DMS 273 (cell line): Measurements from ENCODE around the gene PRSS2.
"Not testable (repeated sequence)": the region's sequence is repeated elsewhere in the genome, so short reads cannot be mapped to it uniquely, and the experiment has no call there.

Experiments
- DNase-seq: peaks from one replicate; lab custom pipeline; 2025; ENCODE audit not compliant: unreplicated experiment; lab: John Stamatoyannopoulos, UW

PRSS2 gene

DNA sequence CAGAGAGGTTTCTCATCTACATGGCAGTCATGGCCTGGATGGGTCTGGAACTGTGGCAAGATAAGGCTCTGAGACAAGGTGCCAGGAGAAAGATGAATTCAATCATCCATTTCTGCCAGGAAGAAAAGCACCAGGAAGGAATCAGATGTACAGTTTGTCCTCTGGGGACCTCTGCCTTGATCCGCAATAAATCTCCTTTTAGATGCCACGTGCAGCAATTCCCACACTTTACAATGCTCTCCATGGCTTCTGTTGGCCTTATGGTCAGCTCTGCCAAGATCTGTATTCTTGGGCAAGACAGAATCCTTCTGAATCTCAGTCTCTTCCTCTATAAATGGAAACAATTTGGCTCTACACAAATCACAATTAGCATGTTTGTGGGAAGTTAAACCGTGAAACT is 12.5 kb upstream of the PRSS2 start:
- DNase-seq = not testable (repeated sequence)

DNA sequence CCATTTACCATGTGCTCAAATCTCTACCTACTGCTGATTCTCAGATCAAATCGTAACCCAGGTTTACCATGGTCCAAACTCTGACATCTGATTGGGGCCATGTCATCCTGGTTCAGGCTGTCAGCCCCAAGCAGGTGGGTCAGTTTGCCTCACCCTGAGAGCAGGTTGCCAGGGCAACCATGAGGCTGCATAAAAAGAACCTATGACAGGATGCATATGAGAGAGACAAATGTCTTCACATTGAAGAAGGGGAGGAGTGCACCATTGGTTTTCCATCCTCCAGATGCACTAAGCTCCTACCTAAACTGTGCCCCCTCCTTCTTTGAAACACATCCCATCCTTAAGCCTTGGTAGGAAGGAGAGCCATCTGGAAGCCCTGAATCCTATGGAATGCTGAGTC is 11.3 kb upstream of the PRSS2 start:
- DNase-seq = no peak

DNA sequence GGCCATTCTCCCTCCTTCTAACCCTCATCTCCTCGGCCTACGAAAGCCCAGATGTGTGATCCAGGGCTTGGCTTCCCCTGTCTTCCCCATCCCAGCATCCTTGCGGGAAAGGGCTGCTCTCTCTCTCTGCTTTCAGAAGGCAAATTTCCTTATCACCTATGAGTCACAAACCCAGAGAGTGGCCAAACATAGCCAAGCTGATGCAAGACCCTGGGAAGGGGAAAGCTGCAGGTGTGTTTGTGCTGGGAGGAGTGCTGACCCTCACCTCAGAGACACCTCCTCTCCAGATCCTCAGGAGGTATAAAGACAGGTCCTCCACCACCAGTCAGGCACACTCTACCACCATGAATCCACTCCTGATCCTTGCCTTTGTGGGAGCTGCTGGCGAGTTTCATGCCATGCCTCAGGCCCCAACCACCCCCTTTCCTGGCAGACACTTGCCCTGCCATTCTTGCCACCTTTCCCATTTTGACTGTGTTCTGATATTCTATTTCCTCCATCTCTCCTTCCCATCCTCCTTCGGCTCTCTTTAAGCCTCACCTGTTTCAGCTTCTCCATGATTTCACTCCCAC is 10.6 kb upstream of the PRSS2 start:
- DNase-seq = no peak

DNA sequence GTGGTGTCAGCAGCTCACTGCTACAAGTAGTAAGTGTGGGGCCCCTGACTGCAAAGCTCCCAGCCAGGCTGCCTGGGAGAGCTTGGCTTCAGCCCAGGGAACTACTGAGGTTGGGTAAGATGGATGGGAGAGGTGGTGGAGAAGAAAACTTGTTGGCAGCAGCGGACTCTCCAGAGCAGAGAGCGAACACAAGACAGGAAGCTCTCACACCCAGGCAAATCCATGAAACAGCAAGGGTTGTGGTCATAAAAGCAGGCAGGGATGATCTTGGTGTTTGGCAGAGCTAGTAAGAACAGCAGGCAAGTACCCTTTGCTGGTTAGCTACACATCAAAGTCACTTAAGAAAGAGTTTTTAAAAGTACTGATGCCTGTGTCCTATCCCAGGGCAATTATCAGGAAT is 9.2 kb upstream of the PRSS2 start:
- DNase-seq = not testable (repeated sequence)

DNA sequence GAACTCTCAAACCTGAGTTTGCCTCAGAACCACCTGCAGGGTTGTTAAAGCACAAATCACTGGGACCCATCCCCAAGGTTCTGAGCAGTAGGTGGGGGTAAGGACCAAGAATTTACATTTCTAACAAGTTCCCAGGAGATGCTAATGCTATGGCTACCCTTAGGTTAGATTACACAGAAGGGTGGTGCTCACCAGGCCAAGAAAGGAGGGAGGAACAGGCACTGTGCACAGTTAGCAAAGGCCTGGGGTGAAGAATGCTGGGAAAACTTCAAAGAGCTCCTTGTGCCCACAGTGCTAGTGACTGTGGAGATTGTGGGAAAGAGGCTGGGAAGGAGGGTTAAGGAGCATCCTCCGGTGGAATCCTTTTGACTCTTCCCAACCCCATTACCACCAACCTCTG is 8.7 kb upstream of the PRSS2 start:
- DNase-seq = no peak

DNA sequence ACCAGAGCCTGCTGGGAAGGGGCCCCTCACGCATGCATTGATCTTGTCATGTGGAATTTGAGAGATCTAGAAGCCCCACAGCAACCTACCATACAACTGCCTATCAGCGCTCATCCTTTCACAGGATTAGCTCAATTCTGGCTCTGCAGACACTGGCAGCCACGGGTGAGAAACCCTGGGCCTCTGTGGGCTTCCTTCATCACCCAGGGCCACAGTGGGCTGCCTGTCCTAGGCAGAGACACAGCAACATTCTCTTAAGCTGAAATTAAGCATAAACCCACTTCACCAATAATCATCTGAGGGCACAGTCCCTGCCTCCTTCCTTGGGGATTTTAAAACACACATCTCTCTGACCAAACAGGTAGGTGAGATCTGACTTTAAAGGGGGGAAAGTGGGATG is 3.3 kb upstream of the PRSS2 start:
- no peak for DNase-seq

DNA sequence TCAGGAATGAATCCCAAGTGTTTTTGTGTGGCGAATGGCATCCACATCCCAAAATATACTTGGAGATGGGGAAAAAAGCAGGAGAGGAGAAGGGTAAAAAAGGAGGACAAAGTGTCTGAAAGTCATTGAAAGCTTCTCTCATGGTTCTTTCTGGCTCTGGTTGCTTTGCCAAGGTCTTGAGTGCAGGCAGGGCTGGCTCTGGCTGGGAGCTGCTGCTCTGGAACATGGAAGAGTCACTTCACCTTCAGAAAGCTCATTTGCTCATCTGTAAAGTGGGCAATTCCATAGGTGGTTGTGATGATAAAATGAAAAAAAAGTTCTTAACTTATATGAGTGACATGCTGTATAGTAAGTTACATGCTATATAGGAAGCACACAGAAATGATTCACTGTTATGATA is 2.9 kb upstream of the PRSS2 start:
- DNase-seq = no peak

DNA sequence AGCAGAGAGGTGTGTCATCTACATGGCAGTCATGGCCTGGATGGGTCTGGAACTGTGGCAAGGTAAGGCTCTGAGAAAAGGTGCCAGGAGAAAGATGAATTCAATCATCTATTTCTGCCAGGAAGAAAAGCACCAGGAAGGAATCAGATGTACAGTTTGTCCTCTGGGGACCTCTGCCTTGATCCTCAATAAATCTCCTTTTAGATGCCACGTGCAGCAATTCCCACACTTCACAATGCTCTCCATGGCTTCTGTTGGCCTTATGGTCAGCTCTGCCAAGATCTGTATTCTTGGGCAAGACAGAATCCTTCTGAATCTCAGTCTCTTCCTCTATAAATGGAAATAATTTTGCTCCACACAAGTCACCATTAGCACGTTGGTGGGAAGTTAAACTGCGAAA is 1.9 kb upstream of the PRSS2 start:
- DNase-seq = not testable (repeated sequence)

DNA sequence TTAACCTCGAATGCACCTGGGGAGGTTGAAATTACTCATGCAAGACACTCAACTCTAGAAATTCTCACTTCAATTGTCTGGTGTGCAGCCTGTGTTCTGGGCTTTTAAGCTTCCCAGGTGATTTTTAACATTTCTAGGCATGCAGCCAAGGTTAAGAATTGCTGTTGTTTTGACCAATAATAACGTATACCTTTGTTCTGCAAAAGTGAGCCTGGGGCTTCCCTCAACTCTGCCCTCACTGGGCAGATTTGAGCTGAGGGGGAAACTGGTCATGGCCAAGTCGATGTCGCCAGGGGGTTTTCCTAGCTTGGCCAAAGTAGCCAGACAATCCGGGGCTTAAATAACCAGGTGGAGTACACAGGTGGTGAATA is 568 bp downstream of the PRSS2 start:
- no peak for DNase-seq

DNA sequence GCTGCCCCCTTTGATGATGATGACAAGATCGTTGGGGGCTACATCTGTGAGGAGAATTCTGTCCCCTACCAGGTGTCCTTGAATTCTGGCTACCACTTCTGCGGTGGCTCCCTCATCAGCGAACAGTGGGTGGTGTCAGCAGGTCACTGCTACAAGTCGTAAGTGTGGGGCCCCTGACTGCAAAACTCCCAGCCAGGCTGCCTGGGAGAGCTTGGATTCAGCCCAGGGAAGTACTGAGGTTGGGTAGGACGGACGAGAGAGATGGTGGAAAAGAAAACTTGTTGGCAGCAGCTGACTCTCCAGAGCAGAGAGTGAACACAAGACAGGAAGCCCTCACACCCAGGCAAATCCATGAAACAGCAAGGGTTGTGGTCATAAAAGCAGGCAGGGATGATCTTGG is 1.3 kb downstream of the PRSS2 start:
- no peak for DNase-seq

DNA sequence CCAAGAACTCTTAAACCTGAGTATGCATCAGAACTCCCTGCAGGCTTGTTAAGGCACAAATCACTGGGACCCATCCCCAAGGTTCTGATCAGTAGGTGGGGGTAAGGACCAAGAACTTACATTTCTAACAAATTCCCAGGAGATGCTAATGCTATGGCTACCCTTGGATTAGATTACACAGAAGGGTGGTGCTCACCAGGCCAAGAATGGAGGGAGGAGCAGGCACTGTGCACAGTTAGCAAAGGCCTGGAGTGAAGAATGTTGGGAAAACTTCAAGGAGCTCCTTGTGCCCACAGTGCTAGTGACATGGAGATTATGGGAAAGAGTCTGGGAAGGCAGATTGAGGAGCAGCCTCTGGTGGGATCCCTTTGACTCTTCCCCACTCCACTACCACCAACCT is 1.9 kb downstream of the PRSS2 start:
- no peak for DNase-seq

DNA sequence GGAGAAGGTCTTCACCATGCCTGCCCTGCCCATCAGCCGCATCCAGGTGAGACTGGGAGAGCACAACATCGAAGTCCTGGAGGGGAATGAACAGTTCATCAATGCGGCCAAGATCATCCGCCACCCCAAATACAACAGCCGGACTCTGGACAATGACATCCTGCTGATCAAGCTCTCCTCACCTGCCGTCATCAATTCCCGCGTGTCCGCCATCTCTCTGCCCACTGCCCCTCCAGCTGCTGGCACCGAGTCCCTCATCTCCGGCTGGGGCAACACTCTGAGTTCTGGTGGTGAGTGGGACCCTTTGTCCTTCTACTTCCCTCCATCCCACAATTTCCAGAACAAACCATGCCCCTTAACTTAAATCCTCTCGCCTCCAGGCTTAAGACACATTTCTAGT is 2.5 kb downstream of the PRSS2 start:
- no peak for DNase-seq

DNA sequence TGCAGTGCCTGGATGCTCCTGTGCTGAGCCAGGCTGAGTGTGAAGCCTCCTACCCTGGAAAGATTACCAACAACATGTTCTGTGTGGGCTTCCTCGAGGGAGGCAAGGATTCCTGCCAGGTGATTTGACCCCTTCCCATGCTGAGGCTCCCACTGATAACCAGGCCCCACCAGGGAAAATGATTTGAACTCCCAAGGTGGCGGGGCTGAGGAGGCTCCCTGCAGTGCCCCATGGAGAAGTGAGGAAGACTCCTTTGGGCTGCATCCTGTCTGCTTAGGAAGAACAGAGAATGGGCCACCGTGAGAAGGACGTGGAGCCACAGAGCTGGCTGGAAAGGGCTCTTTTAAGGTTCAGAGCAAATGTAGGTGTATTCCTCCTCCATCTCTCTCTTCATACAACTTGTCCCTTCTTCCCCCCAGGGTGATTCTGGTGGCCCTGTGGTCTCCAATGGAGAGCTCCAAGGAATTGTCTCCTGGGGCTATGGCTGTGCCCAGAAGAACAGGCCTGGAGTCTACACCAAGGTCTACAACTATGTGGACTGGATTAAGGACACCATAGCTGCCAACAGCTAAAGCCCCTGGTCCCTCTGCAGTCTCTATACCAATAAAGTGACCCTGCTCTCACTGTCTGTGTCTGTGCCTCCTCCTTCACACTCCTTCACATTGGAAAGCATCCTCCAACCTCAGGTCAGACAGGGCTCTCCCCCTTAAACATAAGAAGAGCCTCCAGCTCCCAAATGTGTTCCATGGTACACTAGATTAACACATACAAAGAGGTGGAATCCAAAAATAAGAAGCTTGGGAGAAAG is 3.4 kb downstream of the PRSS2 start:
- DNase-seq = no peak

DNA sequence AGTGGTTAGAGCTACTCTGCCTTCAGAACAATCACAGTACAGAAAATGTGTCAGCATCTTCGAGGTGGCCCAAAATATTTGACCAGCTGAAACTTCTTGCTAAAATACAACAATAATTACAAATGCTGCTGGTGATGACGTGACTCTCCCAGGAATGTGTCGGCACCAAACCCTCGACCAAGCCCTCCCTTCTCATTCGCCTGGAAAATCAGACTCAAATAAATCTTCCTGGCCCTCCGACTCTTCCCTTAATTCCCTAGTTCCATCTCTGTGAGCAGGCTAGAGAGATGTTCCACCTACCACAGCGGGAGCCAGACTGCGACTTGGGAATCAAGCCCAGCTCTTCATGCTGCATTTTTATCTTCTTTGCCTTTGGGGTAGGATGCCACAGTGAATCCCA is 4.1 kb downstream of the PRSS2 start:
- no peak for DNase-seq

DNA sequence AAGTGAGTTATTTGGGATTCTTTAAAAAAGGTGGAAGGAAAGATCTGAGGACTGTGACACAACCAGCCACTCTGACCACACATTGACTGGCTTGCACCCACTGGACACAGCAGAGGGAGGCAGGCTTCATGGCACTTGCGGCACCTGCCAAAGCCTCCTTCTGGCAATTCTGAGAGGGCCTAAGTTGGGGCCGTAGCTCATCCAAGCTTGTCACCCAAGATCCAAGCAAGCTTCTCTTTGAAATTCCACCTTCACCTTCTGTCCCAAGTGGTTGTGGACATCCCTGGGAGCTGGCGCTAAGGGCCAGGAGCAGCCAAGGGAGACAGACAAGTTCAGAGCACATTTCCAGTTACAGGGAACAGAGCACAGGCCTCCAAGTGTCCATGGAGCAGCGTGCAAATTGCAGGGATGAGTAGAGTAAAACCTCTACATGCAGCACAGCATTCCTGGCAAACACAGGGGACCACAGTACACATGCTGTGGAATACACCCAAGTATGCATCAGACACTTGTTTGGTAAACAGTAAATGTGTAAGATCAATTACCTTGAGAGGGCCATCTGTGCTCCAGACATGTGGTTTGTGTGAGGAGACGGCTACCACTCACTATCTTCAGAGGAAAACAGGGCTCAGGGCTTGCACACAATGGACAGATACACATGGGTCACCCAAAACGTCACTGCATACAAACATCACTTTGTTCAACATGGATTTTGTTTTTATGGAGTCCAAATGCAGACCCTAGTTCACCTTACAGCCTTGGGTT is 4.8 kb downstream of the PRSS2 start:
- DNase-seq = not testable (repeated sequence)

DNA sequence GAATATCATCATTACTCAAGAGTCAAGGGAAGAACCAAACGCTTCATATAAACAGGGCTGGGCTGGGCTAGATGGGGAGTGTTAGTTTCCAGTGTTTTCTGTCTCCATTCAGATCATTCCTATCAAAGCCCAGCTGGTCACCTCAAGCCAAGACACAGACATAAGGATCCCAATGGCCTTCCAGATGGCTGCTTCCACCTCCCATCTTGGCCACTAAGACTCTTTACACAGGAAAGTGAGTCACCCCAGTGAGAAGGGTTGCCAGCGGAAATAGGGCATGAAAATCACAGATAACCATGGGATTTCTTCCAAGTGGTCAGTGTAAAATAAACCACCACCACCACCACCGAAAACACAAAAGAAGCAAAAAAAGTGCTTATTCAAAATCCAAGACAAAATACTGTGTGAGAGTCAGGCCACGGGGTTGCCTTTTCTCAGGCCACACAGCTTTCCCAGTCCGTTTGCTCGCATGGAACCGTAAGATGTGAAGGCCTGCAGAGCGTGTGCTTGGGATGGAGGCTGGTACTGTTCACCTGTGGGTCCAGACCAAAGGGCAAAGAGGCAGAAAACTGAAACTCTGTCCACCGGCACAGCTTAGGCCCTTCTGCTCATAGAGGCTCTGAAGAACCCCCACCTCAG is 5.6 kb downstream of the PRSS2 start:
- DNase-seq = no peak

DNA sequence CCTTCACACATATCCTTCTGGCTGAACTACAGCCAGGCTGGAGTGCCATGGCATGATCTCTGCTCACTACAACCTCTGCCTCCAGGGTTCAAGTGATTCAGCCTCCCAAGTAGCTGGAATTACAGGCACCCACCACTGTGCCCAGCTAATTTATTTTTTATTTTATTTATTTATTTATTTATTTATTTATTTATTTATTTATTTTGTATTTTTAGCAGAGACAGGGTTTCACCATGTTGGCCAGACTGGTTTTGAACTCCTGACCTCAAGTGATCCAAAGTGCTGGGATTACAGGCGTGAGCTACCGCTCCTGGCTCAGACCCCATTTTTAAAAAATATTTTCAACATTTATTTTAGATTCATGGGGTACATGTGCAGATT is 6.1 kb downstream of the PRSS2 start:
- not testable (repeated sequence) for DNase-seq

DNA sequence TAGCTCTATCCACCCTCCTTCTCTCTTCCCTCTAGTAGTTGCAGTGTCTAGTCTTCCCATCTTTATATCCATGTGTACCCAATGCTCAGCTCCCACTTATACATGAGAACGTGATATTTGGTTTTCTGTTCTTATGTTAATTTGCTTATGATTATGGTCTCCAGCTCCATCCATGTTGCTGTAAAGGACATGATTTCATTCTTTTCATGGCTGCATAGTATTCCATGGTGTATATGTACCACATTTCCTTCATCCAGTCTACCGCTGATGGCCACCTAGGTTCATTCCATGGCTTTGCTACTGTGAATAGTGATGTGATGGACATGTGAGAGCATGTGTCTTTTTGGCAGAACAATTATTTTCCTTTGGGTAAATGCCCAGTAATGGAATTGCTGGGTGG is 6.5 kb downstream of the PRSS2 start:
- DNase-seq = no peak

DNA sequence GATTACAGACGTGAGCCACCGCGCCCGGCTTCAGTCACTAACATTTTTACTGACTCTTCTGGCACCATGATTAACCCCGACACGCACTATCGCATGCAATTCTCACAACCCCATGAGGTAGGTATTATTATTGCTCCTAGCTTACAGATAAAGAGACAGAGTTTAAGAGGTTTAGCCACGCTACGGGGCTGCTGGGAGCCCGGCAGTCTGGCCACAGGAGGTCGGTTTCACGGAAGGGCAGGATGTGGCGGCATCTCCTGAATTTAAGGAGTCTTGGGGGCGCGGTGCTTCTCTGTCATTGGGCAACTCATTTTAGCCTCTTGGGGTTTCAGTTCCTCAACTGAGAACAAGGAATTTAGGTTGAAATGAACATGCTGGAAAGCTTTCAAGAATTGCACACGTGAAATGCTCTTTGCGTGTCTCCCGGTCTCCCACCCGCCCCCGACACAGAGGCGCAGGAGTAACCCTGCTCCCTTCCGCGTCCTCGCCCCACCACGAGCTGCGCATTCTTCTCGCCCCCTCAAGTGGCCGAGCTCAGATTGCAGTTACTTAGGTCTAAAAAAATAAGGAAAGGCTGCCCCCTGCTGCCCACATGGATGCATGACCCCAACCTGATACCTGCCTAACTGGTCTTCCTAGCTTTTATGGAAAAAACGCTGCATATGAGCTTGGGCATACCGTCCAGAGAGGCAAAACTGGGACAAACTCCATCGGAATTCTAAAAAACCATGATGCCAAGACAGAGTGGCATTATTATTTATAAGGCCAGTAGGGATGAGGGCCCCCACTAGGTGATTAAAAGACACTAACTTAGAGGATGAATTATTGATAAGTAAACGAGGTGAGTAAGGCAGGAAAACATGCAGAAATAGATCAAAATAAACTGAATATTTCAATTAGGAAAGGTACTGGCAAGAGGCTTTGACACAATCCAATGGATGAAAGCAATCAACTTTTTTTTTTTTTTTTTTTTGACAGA is 12.4 kb downstream of the PRSS2 start:
- DNase-seq = peak; percentile 93

DNA sequence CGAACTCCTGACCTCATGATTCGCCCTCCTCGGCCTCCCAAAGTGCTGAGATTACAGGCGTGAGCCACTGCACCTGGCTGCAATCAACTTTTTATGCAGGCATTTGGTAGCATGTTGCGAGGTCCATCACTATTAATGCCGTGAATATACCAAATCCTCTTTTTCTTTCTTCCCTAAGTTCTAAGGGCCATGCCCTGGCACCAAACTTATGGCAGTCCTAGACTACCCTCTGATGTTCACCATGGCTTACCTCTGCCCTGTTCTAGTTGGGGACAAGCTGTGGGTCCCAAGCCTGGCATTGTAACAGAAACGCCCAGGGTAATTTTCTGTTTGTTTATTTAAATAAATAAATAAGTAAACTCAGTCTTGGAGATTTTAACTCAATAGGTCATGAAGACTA is 13.3 kb downstream of the PRSS2 start:
- DNase-seq = no peak

DNA sequence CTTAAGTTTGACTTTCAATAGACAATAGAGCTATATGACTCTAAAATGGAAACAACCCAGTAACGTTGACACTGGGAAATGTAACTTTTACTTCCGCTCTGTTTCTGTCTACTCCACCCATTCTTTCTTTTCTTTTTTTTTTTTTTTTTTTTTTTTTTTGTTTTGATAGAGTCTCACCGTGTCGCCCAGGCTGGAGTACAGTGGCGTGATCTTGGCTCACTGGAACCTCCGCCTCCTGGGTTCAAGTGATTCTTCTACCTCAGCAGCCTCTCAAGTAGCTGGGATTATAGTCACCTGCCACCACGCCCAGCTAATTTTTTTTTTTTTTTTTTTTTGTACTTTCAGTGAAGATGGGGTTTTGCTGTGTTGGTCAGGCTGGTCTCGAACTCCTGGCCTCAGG is 13.9 kb downstream of the PRSS2 start:
- DNase-seq = no peak
